Astrocyte of the cerebellum (primary cell): ENCODE measurements around the gene ZKSCAN3.

Experiments
- DNase-seq: peaks from one replicate; pipeline ENCODE4 v3.0.0-alpha.2; 2011; ENCODE audit warnings: low read depth
- H3K4me3 ChIP-seq: 2 replicates; pipeline ENCODE4 v1.5.1; 2011; ENCODE audit warnings: mild to moderate bottlenecking, low read depth, low read length, moderate library complexity
- CTCF ChIP-seq: IDR thresholded peaks from 2 replicates; pipeline ENCODE4 v1.5.1; 2012; ENCODE audit warnings: low read length, low read depth, moderate library complexity, mild to moderate bottlenecking; ENCODE audit errors: missing control alignments
- in situ Hi-C: cut with HindIII; loops from 2 replicates; pipeline ENCODE4 v1.10.0; 2017; ENCODE audit warnings: low sequenced_read_pairs

Gene ZKSCAN3

GRCh38 chr6:28322661-28323060 lies 27.1 kb upstream of the ZKSCAN3 start:
- DNase-seq = no peak
- no peak overlapping the region for H3K4me3 ChIP-seq

GRCh38 chr6:28323813-28324424 lies 25.8 kb upstream of the ZKSCAN3 start:
- no peak for TF ChIP-seq CTCF
- H3K4me3 ChIP-seq = no peak overlapping the region
- no peak for DNase-seq
- in situ Hi-C loops = no loop called here

More at GRCh38 chr6:28322661-28323060, 27.1 kb upstream of the ZKSCAN3 start:
- no peak for TF ChIP-seq CTCF
- in situ Hi-C loops = no loop called here

GRCh38 chr6:28326371-28326948 lies 23.3 kb upstream of the ZKSCAN3 start:
- no peak for DNase-seq
- in situ Hi-C loops = no loop called here
- no peak overlapping the region for H3K4me3 ChIP-seq
- TF ChIP-seq CTCF = no peak

GRCh38 chr6:28330041-28330440 lies 19.7 kb upstream of the ZKSCAN3 start:
- in situ Hi-C loops = no loop called here
- no peak for DNase-seq
- no peak overlapping the region for H3K4me3 ChIP-seq
- no peak for TF ChIP-seq CTCF

- H3K4me3 ChIP-seq = no peak overlapping the region
- in situ Hi-C loops = no loop called here
- TF ChIP-seq CTCF = no peak
- no peak for DNase-seq
Measured at GRCh38 chr6:28333047-28333446, 16.7 kb upstream of the ZKSCAN3 start.

- TF ChIP-seq CTCF = no peak
- in situ Hi-C loops = no loop called here
- DNase-seq = no peak
- no peak overlapping the region for H3K4me3 ChIP-seq
Measured at GRCh38 chr6:28333599-28334018, 16.1 kb upstream of the ZKSCAN3 start.
